ENCODE measurements around the gene TUBGCP6.

DNA sequence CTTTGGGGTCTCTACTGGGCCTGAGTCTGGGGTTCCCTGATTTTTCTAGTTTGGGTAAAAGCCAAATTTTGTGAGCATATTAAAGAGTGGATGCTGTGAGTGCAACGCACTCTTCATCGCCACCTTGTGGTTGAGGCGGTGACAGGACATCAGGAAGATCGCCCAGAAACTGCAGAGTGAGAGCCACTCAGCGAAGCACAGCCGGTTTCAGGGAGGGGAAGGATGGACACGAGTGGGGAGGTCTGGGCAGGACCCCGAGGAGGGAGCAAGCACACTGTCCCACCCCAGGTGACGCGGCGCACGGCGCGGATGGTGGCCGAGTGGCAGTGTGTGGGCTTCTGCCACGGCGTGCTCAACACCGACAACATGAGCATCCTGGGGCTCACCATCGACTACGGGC lies 34.9 kb downstream of the TUBGCP6 start:
- no peak for TF ChIP-seq EZH2 (IDR thresholded peaks at IDR 0.05; ENCODE audit: low read depth, unreplicated experiment)
- TF ChIP-seq, protein P1, sequence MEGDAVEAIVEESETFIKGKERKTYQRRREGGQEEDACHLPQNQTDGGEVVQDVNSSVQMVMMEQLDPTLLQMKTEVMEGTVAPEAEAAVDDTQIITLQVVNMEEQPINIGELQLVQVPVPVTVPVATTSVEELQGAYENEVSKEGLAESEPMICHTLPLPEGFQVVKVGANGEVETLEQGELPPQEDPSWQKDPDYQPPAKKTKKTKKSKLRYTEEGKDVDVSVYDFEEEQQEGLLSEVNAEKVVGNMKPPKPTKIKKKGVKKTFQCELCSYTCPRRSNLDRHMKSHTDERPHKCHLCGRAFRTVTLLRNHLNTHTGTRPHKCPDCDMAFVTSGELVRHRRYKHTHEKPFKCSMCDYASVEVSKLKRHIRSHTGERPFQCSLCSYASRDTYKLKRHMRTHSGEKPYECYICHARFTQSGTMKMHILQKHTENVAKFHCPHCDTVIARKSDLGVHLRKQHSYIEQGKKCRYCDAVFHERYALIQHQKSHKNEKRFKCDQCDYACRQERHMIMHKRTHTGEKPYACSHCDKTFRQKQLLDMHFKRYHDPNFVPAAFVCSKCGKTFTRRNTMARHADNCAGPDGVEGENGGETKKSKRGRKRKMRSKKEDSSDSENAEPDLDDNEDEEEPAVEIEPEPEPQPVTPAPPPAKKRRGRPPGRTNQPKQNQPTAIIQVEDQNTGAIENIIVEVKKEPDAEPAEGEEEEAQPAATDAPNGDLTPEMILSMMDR (conservative IDR thresholded peaks at IDR 0.05; ENCODE audit: low read depth in 2 of 2), result peak; percentile 83 to 85
- TF ChIP-seq CREB1 (CRISPR knock-in tag; IDR thresholded peaks at IDR 0.05; ENCODE audit: low read depth), result no peak
- TF ChIP-seq NANOG (IDR thresholded peaks at IDR 0.05; ENCODE audit: borderline replicate concordance), result no peak
- TF ChIP-seq POLR2AphosphoS5 (IDR thresholded peaks at IDR 0.05; ENCODE audit: low read depth), result no peak
- no peak for TF ChIP-seq JUNB (IDR thresholded peaks at IDR 0.05; ENCODE audit: unreplicated experiment)
- TF ChIP-seq, protein P2, sequence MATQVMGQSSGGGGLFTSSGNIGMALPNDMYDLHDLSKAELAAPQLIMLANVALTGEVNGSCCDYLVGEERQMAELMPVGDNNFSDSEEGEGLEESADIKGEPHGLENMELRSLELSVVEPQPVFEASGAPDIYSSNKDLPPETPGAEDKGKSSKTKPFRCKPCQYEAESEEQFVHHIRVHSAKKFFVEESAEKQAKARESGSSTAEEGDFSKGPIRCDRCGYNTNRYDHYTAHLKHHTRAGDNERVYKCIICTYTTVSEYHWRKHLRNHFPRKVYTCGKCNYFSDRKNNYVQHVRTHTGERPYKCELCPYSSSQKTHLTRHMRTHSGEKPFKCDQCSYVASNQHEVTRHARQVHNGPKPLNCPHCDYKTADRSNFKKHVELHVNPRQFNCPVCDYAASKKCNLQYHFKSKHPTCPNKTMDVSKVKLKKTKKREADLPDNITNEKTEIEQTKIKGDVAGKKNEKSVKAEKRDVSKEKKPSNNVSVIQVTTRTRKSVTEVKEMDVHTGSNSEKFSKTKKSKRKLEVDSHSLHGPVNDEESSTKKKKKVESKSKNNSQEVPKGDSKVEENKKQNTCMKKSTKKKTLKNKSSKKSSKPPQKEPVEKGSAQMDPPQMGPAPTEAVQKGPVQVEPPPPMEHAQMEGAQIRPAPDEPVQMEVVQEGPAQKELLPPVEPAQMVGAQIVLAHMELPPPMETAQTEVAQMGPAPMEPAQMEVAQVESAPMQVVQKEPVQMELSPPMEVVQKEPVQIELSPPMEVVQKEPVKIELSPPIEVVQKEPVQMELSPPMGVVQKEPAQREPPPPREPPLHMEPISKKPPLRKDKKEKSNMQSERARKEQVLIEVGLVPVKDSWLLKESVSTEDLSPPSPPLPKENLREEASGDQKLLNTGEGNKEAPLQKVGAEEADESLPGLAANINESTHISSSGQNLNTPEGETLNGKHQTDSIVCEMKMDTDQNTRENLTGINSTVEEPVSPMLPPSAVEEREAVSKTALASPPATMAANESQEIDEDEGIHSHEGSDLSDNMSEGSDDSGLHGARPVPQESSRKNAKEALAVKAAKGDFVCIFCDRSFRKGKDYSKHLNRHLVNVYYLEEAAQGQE (IDR thresholded peaks at IDR 0.05; ENCODE audit: unreplicated experiment), result no peak
